MM.1S (cell line): Measurements from ENCODE around the gene KCNH4.

Source experiments
- DNase-seq: peaks from one replicate; pipeline ENCODE4 v3.0.0-alpha.2; 2015
- H2AFZ ChIP-seq: fragments of 300-600 bp; sonication (generic); 2 replicates; pipeline ENCODE4 v1.6.0; 2016; ENCODE audit warnings: antibody characterized with exemption, low read length
- H3F3A ChIP-seq: fragments of 300-600 bp; sonication (generic); 2 replicates; pipeline ENCODE4 v1.6.1; 2016; ENCODE audit warnings: mild to moderate bottlenecking, antibody characterized with exemption, low read length, moderate library complexity, mixed read lengths; ENCODE audit not compliant: insufficient read depth
- H3K27ac ChIP-seq: fragments of 300-600 bp; sonication (generic); 2 replicates; pipeline ENCODE4 v1.5.1; 2016; ENCODE audit warnings: mild to moderate bottlenecking, low read length
- H3K27me3 ChIP-seq: fragments of 300-600 bp; sonication (generic); replicated peaks from 2 replicates; pipeline ENCODE4 v1.6.0; 2016; ENCODE audit warnings: low read length; ENCODE audit not compliant: insufficient read depth
- H3K36me3 ChIP-seq: fragments of 300-600 bp; sonication (generic); replicated peaks from 2 replicates; pipeline ENCODE4 v1.6.1; 2016; ENCODE audit warnings: mild to moderate bottlenecking, low read length, mixed read lengths; ENCODE audit not compliant: insufficient read depth
- H3K4me1 ChIP-seq: fragments of 300-600 bp; sonication (generic); 2 replicates; pipeline ENCODE4 v1.6.1; 2016; ENCODE audit warnings: low read length, mixed read lengths
- H3K4me2 ChIP-seq: fragments of 300-600 bp; sonication (generic); 2 replicates; pipeline ENCODE4 v1.6.0; 2016; ENCODE audit warnings: low read depth, low read length
- H3K4me3 ChIP-seq: fragments of 300-600 bp; sonication (generic); 2 replicates; pipeline ENCODE4 v1.5.1; 2016; ENCODE audit warnings: low read length, mixed read lengths
- H3K79me2 ChIP-seq: fragments of 300-600 bp; sonication (generic); 2 replicates; pipeline ENCODE4 v1.6.1; 2016; ENCODE audit warnings: mixed run types, low read length, mixed read lengths
- H3K9ac ChIP-seq: fragments of 300-600 bp; sonication (generic); 2 replicates; pipeline ENCODE4 v1.6.1; 2016; ENCODE audit warnings: low read length, mixed read lengths
- H3K9me2 ChIP-seq: fragments of 300-600 bp; sonication (generic); replicated peaks from 2 replicates; pipeline ENCODE4 v1.6.1; 2016; ENCODE audit warnings: mild to moderate bottlenecking, low read length, mixed read lengths; ENCODE audit not compliant: insufficient read depth
- H3K9me3 ChIP-seq: fragments of 300-600 bp; sonication (generic); replicated peaks from 2 replicates; pipeline ENCODE4 v1.6.1; 2016; ENCODE audit warnings: mild to moderate bottlenecking, low read length, mixed read lengths; ENCODE audit not compliant: insufficient read depth
- H4K20me1 ChIP-seq: fragments of 300-600 bp; sonication (generic); 2 replicates; pipeline ENCODE4 v1.6.1; 2016; ENCODE audit warnings: mild to moderate bottlenecking, low read length, moderate library complexity, mixed read lengths; ENCODE audit not compliant: insufficient read depth
- EZH2 ChIP-seq: fragments of 300-600 bp; sonication (generic); optimal IDR thresholded peaks from 2 replicates; pipeline ENCODE3; 2017; ENCODE audit warnings: low read depth, mild to moderate bottlenecking, antibody characterized with exemption, low read length, mixed read lengths
- EZH2phosphoT487 ChIP-seq: fragments of 300-600 bp; sonication (generic); IDR thresholded peaks from 2 replicates; pipeline ENCODE4 v1.6.1; 2018; ENCODE audit warnings: antibody characterized with exemption, low read length
- TF ChIP-seq, protein P1 (sequence below): fragments of 300-600 bp; sonication (generic); IDR thresholded peaks from 2 replicates; pipeline ENCODE4 v1.5.1; 2016; ENCODE audit warnings: antibody characterized with exemption, low read length, mixed read lengths

KCNH4 gene

DNA sequence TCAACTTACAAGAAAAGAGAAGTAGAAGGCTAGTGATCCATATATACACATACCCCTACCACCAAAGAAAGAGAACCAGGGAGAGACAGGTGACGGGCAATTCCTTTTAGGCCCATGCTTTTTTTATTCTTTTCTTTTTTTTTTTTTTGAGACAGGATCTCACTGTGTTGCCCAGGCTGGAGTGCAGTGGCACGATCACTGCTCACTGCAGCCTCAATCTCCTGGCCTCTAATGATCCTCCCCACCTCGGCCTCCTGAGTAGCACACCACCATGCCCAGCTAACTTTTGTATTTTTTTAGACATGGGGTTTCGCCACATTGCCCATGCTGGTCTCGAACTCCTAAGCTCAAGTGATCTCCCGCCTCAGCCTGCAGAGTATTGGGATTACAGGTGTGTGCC, 53.5 kb downstream of the KCNH4 start:
- Histone ChIP-seq H3K9me2 (no peaks in the 10 kb centered on the region), H2AFZ (no peak overlapping the region), H3K4me2 (no peak overlapping the region), H3K4me1 (peaks cover 5% of the 10 kb centered on the region), H3K27me3 (no peaks in the 10 kb centered on the region), H3K9ac (no peak overlapping the region), H3K79me2 (peaks cover 32% of the 10 kb centered on the region), H3K27ac (no peak overlapping the region), H3K36me3 (peaks cover 7% of the 10 kb centered on the region), H3K9me3 (no peaks in the 10 kb centered on the region), H4K20me1 (no peaks in the 10 kb centered on the region), H3K4me3 (no peak overlapping the region), H3F3A (0 out of 2 replicates have a peak, but pooled peaks cover 1% of the 10 kb centered on the region)
- DNase-seq: no peak
- TF ChIP-seq EZH2: no peak
- TF ChIP-seq, protein P1, sequence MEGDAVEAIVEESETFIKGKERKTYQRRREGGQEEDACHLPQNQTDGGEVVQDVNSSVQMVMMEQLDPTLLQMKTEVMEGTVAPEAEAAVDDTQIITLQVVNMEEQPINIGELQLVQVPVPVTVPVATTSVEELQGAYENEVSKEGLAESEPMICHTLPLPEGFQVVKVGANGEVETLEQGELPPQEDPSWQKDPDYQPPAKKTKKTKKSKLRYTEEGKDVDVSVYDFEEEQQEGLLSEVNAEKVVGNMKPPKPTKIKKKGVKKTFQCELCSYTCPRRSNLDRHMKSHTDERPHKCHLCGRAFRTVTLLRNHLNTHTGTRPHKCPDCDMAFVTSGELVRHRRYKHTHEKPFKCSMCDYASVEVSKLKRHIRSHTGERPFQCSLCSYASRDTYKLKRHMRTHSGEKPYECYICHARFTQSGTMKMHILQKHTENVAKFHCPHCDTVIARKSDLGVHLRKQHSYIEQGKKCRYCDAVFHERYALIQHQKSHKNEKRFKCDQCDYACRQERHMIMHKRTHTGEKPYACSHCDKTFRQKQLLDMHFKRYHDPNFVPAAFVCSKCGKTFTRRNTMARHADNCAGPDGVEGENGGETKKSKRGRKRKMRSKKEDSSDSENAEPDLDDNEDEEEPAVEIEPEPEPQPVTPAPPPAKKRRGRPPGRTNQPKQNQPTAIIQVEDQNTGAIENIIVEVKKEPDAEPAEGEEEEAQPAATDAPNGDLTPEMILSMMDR: no peak
- no peak for TF ChIP-seq EZH2phosphoT487

DNA sequence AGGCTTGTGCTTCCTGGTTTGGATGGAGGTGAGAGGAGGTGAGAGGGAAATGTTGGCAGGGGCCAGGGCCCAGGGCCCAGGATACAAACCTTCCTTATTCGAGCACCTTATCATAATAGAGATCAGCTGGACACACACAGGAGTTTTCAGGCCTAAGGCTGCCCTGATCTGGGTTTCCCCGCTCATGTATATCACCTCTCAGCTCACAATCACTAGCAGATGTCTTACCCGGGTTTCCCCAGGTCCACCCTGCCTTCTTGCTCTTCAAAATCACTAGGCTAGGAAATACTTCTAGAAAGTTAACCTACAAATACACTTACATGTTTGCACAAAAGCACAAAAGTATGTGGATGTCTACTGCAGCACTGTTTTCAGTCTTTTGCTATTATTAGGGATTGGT, 54.1 kb downstream of the KCNH4 start:
- DNase-seq: no peak
- Histone ChIP-seq H3K9ac (no peak overlapping the region), H3K36me3 (peaks cover 7% of the 10 kb centered on the region), H3K4me3 (no peak overlapping the region), H4K20me1 (no peaks in the 10 kb centered on the region), H3K79me2 (peaks cover 26% of the 10 kb centered on the region), H3K27me3 (no peaks in the 10 kb centered on the region), H3K4me2 (no peak overlapping the region), H3K9me3 (no peaks in the 10 kb centered on the region), H3K4me1 (no peaks in the 10 kb centered on the region), H3F3A (no peaks in the 10 kb centered on the region), H2AFZ (no peak overlapping the region), H3K9me2 (no peaks in the 10 kb centered on the region), H3K27ac (no peak overlapping the region)
- TF ChIP-seq EZH2: no peak
- TF ChIP-seq EZH2phosphoT487: no peak
- TF ChIP-seq, protein P1: no peak

DNA sequence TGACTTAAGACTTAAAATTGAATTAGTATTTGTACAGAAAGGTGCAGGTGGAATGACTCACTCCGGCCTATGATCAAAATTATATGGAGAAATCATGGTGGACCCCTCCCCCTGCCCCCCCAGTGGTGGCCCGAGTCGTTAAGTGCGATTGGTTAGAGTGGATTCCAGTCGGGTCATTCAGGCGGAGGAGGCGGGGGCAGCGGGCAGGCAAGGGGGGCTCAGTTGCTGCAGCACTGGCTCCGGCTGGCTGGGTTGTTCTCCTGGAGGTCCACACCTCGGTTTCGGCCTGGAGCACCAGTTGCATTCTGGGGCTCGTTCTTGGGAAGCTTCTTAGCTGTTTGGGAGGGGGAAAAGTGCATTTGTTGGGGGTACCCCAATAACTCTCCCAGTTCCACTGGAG, 55.4 kb downstream of the KCNH4 start:
- H3K79me2 ChIP-seq: peaks cover 14% of the 10 kb centered on the region
- no peaks in the 10 kb centered on the region for H3K27me3 ChIP-seq
- H4K20me1 ChIP-seq: no peaks in the 10 kb centered on the region
- no peak for DNase-seq
- no peak overlapping the region for H3K4me3 ChIP-seq
- H3F3A ChIP-seq: no peaks in the 10 kb centered on the region
- TF ChIP-seq, protein P1: no peak
- TF ChIP-seq EZH2: no peak
- no peak for TF ChIP-seq EZH2phosphoT487
- no peak overlapping the region for H3K9ac ChIP-seq
- H3K9me3 ChIP-seq: no peaks in the 10 kb centered on the region
- H2AFZ ChIP-seq: no peak overlapping the region
- H3K9me2 ChIP-seq: no peaks in the 10 kb centered on the region
- H3K4me1 ChIP-seq: peaks cover 5% of the 10 kb centered on the region
- no peak overlapping the region for H3K27ac ChIP-seq
- H3K36me3 ChIP-seq: peaks cover 7% of the 10 kb centered on the region
- no peak overlapping the region for H3K4me2 ChIP-seq
